ENCODE measurements around the gene MGAM2.
"Not testable (repeated sequence)": the region's sequence is repeated elsewhere in the genome, so short reads cannot be mapped to it uniquely, and the experiment has no call there.

The MGAM2 gene

DNA sequence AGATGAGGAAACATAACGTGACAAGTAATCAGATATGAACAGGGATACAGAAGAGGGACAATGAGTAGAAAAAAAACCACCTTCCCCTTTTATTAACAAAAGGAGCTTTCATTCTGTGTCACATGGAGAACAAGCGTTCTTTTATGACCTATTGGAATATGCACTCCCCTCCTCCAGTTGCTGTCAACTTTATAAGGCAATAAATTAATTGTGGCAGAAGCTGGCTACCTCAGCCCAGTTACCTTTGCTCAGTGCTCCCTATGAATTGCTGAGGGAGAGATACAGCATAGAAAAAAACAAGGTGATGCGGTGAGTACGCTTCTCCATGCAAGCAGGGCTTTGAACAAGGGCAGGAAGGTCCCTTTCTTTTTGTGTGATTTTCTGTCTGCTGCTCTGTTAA, at the start of gene MGAM2:
TSS of gene MGAM2 (plus strand) at position 220 of the 400 bp plus-strand sequence. CDS start 5,156 bp downstream, outside the sequence.
- no peak for DNase-seq (ENCODE audit: low read depth, low spot score)

GRCh38 chr7:142063551-142064442, 47.7 kb upstream of the MGAM2 start:
- no peak for DNase-seq (ENCODE audit: low read depth, low spot score)

GRCh38 chr7:142066536-142066935, 45.0 kb upstream of the MGAM2 start:
- no peak for DNase-seq (ENCODE audit: low read depth, low spot score)

DNA sequence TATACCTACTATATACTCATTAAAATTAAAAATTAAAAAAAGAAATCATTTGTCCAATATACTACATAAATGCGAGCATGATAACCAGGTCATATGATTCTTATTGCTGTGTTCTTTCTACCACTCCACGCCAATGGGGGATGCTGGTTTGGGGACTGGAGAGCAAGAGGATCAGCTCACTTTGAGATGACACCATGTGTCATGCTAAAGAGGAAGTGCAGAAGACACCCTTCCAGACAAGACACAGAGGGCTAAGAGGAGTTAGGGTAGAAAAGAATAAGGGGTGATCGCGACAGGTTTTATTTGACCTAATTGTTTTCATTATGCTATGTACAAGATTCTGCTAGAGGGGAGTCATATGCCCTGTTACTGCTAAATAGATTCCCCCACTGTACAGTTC, 33.8 kb upstream of the MGAM2 start:
- DNase-seq (ENCODE audit: low read depth, low spot score): no peak

DNA sequence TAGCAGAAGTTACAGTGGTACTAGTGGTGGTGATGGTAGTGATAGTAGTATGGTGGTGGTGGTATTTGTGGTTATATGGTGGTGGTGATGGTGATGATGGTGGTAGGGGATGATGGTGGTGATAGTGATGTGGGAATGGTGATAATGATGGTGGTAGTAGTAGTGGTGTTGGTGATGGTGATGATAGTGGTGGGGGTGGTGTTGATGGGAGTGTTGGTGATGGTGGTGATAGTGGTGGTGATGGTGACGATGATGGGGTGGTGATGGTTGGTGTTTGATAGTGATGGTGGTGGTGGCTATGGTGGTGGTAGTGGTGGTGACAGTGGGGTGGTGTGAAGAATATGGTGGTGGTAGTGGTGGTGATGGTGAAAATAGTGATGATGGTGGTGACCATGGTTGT, 27.9 kb upstream of the MGAM2 start:
- no peak for DNase-seq (ENCODE audit: low read depth, low spot score)

GRCh38 chr7:142085428-142085827, 26.1 kb upstream of the MGAM2 start:
- DNase-seq (ENCODE audit: low read depth, low spot score): no peak

- no peak for DNase-seq (ENCODE audit: low read depth, low spot score)
Measured at GRCh38 chr7:142088022-142088714, 23.4 kb upstream of the MGAM2 start.

- DNase-seq (ENCODE audit: low read depth, low spot score): no peak
Measured at GRCh38 chr7:142089035-142089434, 22.5 kb upstream of the MGAM2 start.

GRCh38 chr7:142091961-142092360, 19.6 kb upstream of the MGAM2 start:
- no peak for DNase-seq (ENCODE audit: low read depth, low spot score)

GRCh38 chr7:142094861-142095260, 16.7 kb upstream of the MGAM2 start:
- no peak for DNase-seq (ENCODE audit: low read depth, low spot score)

DNA sequence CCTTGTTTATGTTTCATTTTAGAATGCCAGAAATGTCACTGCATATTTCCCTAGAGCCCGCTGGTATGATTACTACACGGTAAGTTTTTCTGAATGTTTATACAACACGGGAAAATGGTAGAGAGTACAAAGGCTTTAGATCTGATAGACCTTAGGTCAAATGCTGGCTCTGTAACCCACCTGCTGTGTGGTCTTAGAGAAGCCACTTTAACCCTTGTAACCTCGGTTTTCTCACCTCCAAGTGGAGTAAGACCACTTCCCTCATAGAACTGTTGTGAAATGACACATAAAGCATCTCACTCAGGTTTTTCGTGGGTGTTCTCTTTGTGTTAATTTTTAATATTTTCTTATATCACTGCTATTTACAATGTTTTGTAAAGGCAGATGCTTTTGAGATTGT, 13.9 kb upstream of the MGAM2 start:
- DNase-seq (ENCODE audit: low read depth, low spot score): no peak

DNA sequence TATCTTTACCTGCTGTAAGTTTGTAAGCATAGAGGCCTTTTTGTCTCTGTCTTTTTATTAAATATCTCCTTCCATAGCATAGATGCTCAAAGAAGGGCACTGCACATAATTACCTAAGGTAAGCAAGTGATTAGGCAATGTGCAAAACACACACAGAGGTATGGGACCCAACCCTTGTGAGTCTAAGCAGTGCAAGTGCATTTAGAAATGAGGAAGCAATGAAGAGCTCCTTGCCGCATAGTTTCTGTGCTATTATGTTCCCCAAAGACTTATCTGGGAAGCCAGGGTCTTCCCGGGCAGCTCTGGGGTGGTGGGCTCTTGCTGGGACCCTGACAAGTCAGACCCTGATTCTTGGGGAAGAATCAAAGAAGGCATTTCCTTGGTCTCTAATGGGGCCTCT, 13.5 kb upstream of the MGAM2 start:
- DNase-seq (ENCODE audit: low read depth, low spot score): no peak

DNA sequence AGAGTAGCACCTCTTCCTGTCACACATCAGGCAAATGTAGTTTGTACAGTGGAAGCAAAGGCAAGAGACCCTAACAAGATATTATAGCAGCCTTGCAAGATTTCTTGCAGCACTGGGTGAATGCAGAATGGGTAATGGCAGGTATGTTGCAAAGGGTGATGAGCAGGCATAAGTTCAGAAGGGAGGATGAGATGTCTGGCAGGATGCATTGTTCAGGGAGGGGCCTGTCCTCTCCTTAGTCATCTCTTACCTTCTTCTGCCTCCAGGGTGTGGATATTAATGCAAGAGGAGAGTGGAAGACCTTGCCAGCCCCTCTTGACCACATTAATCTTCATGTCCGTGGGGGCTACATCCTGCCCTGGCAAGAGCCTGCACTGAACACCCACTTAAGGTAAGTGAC, 12.2 kb upstream of the MGAM2 start:
- not testable (repeated sequence) for DNase-seq (ENCODE audit: low read depth, low spot score)

DNA sequence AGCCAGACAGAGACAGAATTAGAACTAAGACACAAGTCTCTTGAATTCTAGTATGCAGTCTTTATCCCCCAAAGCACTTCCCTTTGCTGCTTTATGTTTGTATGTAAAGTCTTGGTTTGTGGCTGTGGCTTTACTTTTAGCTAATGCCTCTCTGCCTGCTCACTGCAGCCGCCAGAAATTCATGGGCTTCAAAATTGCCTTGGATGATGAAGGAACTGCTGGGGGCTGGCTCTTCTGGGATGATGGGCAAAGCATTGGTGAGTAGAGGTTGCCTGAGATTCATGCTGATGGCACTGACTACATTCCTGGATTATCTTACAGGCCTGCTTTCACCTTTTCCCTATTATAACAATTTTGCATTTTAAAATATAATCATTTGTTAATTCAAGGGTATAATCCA, 10.9 kb upstream of the MGAM2 start:
- no peak for DNase-seq (ENCODE audit: low read depth, low spot score)

DNA sequence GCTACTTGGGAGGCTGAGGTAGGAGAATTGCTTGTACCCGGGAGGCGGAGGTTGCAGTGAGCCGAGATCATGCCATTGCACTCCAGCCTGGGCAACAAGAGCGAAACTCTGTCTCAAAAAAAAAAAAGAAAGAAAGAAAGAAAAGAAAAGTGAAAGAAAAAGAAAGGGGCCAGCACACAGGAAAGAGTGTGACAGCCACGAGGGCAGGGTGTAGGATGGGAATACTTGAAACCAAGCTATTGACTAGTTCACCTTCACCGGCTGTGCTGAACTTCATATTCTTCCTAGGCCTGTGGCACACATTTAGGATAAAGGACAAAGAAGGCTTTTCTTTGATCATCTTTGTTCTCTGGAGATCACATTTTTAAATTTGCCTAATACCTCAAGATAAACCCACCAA, 9.7 kb upstream of the MGAM2 start:
- not testable (repeated sequence) for DNase-seq (ENCODE audit: low read depth, low spot score)

DNA sequence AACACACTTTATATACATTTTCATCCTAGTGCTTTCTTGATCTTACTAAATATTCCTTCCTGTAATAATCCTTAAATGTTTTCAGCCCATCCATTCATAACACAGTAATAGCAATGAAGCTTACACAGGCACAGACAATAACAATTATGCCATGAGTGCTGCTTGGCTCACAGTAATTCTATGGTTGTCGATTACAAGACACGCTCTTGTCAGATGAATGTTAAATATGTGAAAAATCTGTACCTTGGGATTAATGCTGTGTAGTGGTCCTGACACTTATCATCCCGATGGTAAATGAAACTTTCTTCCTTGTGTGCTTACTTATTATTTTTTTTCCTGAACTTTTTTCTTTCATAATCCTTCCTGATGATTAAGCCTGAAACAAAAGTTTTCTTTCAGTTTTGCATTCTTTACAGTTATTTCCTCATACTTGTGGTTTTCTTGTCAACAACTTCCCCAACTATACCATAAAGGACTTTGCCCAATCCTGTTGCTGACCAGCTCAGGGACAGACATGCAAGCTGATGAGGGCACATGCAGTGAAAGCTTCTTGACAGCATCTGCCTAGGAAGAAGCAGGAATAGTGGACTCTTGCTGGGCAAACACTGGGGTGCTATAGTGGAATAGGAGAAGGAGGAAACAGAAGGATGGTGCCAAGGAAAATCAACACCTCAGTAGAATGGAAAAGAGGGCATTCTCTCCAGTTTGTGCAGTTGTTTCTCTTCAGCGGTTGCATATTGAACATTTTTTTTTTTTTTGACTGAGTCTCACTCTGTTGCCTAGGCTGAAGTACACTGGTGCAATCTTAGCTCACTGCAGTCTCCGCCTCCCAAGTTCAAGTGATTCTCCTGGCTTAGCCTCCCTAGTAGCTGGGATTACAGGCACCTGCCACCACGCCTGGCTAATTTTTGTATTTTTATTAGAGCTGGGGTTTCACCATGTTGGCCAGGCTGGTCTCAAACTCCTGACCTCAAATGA, 6.7 kb upstream of the MGAM2 start:
- DNase-seq (ENCODE audit: low read depth, low spot score): no peak

DNA sequence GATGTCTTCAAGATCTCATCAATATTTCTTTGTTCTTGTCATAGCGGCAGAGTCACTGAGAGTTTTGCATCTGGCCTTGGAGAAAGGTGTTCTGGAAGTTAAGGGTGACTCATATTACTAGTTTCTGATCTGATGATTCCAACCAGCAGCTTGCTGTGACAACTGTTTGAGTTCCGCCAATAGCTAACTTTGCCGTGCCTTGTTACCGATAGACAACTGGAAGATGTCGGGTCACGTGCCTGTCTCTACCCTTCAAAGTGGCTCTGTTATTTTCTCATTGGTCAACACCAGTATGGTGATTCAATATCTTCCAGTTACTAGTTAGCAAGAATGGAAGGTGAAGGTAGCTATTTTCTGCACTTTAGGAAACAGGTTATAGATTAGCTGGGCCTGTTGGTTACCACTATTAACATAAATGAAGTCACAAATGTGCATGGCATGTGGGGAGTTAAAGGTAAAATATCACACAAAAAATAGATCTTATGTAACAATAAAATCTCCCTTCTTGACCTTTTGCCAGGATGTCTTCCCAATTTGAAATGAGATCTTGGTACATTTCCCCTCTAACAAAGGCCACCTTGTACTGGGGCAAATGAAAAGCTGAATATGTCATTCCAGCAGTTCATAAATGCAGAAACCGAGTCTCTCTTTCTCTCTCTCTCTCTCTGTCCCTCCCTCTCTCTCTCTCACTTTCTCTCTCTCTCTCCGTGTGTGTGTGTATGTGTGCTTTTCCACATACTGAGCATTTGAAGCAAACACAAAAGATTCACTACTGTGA, 2.6 kb upstream of the MGAM2 start:
- DNase-seq (ENCODE audit: low read depth, low spot score): no peak

DNA sequence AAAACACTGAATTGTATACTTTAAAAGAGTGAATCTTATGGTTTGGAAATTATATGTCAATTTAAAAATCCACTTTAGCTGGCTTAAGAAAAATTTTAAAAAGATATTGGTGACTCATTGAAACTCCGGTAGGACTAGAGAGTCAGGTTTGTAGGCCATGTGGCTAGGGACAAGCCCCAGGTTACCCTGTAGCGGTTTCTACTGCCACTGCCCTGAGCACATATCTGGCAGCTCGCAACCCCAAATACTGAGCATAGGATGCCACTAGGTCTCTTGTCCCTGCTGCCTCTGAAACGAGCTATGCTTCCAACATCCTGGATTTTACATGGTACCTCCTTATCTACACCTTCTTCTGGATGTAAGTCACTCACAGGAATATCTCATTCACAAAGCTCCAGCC, 1.4 kb upstream of the MGAM2 start:
- DNase-seq (ENCODE audit: low read depth, low spot score): no peak

GRCh38 chr7:142110638-142111037, 880 bp upstream of the MGAM2 start:
- DNase-seq (ENCODE audit: low read depth, low spot score): no peak

DNA sequence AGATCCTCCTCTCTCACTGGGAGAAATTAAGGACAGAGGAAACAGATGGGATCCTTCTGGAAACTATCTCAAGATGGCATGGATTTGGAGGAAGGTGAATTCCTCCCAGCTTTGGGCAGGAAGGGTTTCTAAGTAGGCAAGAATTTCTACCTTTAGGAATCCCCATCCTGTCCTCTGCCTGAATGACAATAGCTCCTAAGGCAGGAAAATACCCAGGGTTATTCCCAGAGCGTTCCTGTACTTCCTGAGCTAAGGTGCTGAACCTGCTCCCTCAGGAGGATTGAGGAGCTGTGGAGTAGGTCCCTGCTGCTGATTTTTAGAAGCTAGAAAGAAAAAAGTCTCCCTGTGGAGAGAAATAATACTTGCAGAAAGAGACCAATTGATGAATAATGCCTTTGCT, 568 bp downstream of the MGAM2 start:
- DNase-seq (ENCODE audit: low read depth, low spot score): no peak

DNA sequence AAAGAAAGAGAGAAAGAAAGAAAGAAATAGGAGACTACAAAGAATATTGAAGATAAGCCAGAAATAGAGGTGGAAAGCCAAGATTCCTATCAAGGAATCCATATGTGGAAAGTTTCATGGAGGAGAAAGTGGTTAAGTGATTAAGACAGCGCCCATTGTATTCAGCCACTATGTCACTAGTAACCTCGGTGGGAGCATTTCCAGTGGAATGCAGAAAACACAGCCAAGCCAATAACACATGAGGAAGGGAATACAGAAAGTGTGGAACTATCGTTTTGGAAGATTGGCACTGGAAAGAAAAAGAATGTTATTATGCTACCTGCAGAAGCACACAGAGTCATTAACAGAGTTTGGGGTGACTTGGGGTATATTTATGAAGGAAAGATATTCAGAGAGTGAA, 2.7 kb downstream of the MGAM2 start:
- DNase-seq (ENCODE audit: low read depth, low spot score): no peak

All from smooth muscle cell of the brain vasculature (primary cell).